ENCODE results near the gene RASGRP2. TPM values are rescaled to one million over a fixed set of nuclear protein-coding genes. Genes with fewer than 3 reads are reported as not detected.

The RASGRP2 gene
- total and polyA plus RNA-seq, 2 donors (not counting 3 experiments of a cell fraction or from before 2014, with no cell fraction given) = 1.2 to 2.3 TPM

DNA sequence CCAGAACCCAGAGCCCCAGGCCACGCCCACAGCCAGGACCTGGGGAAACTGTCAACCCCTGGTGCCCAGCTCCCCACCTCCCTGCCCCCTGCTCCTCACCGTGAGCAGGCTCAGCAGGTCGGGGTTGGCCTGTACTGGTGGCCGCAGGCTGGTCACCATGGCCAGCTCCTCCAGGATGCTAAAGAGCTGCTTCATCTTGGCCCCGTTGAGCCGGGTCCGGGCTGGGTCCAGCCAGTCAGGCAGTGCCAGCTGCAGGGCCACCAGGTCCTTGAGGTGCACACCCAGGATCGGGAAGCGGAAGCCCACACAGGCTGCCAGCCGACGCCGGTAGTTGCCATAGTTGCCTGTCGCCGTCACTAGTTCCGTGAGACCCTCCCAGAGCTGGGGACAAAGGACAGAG is 7.3 kb downstream of the RASGRP2 start:
- Histone ChIP-seq H4K20me1 (replicated peaks; ENCODE audit: control insufficient read depth, extremely low read depth, insufficient read depth, low read length) (no peaks in the 10 kb centered on the region), H3K4me2 (ENCODE audit: insufficient read depth, low read length) (no peak overlapping the region), H3K4me3 (replicated peaks in 1 of 3; ENCODE audit: insufficient read depth in 1 of 3, low read depth in 1 of 3, low read length in 3 of 3) (no peak overlapping the region), H3K27me3 (ENCODE audit: control insufficient read depth in 2 of 2, insufficient read depth in 2 of 2, low read length in 2 of 2) (peaks cover under 1 to 7% of the 10 kb centered on the region in 2 experiments), H3K9ac (replicated peaks; ENCODE audit: extremely low read depth, insufficient read depth, low read length) (no peak overlapping the region), H3K9me3 (replicated peaks; ENCODE audit: control insufficient read depth, insufficient read depth, low read length) (no peaks in the 10 kb centered on the region), H3K27ac (ENCODE audit: insufficient read depth, low read depth, low read length) (no peak overlapping the region), H3K79me2 (ENCODE audit: control insufficient read depth, insufficient read depth, low read length) (no peaks in the 10 kb centered on the region), H3K4me1 (ENCODE audit: control insufficient read depth, extremely low read depth, insufficient read depth, low read length) (no peaks in the 10 kb centered on the region), H3K9me1 (replicated peaks; ENCODE audit: control insufficient read depth, extremely low read depth, insufficient read depth, low read length) (no peaks in the 10 kb centered on the region), H3K36me3 (ENCODE audit: control insufficient read depth in 2 of 2, extremely low read depth in 1 of 2, insufficient read depth in 2 of 2, low read length in 2 of 2) (no peaks in the 10 kb centered on the region), H2AFZ (ENCODE audit: low read depth, low read length) (no peak overlapping the region)
- TF ChIP-seq GATA2 (IDR thresholded peaks at IDR 0.05; ENCODE audit: insufficient read depth, insufficient read length, low read depth, low read length) (no peak), JUN (IDR thresholded peaks at IDR 0.05; ENCODE audit: borderline replicate concordance, insufficient read depth, insufficient read length, low read depth) (no peak), MYC (IDR thresholded peaks at IDR 0.05; ENCODE audit: low read depth, low read length) (no peak), POLR2AphosphoS5 (IDR thresholded peaks at IDR 0.05; ENCODE audit: insufficient read depth, low read depth, low read length) (no peak), EZH2 (IDR thresholded peaks at IDR 0.05; ENCODE audit: borderline replicate concordance, low read depth, low read length, severe bottlenecking) (no peak), FOS (IDR thresholded peaks at IDR 0.05; ENCODE audit: borderline replicate concordance, insufficient read depth, low read length) (no peak), POLR2A (IDR thresholded peaks at IDR 0.05; ENCODE audit: low read depth, low read length) (no peak)
- TF ChIP-seq, protein P1, sequence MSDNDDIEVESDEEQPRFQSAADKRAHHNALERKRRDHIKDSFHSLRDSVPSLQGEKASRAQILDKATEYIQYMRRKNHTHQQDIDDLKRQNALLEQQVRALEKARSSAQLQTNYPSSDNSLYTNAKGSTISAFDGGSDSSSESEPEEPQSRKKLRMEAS (IDR thresholded peaks at IDR 0.05; ENCODE audit: insufficient read depth, insufficient read length) = no peak
- TF ChIP-seq, protein P2, sequence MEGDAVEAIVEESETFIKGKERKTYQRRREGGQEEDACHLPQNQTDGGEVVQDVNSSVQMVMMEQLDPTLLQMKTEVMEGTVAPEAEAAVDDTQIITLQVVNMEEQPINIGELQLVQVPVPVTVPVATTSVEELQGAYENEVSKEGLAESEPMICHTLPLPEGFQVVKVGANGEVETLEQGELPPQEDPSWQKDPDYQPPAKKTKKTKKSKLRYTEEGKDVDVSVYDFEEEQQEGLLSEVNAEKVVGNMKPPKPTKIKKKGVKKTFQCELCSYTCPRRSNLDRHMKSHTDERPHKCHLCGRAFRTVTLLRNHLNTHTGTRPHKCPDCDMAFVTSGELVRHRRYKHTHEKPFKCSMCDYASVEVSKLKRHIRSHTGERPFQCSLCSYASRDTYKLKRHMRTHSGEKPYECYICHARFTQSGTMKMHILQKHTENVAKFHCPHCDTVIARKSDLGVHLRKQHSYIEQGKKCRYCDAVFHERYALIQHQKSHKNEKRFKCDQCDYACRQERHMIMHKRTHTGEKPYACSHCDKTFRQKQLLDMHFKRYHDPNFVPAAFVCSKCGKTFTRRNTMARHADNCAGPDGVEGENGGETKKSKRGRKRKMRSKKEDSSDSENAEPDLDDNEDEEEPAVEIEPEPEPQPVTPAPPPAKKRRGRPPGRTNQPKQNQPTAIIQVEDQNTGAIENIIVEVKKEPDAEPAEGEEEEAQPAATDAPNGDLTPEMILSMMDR (IDR thresholded peaks at IDR 0.05; ENCODE audit: extremely low read depth in 1 of 2, insufficient read depth in 1 of 2, low read depth in 1 of 2, low read length in 2 of 2) = no peak
- POLR2A ChIA-PET = no interaction called here
- dilution Hi-C loops (cut with MboI; ENCODE audit: extremely low pct_ligation_motif_present, low sequenced_read_pairs) (no loop called here), intact Hi-C loops (cut with micrococcal nuclease) (no loop called here)
- no peak for DNase-seq (ENCODE audit: low read depth, low spot score)
- CTCF ChIA-PET = no interaction called here
- no TSS peak for BruUV-seq (replicated peaks)
- no peak for FAIRE-seq
